ENCODE data around the gene RAB11FIP3.
"Not testable (repeated sequence)": the region's sequence is repeated elsewhere in the genome, so short reads cannot be mapped to it uniquely, and the experiment has no call there.

RAB11FIP3 gene, protein sequence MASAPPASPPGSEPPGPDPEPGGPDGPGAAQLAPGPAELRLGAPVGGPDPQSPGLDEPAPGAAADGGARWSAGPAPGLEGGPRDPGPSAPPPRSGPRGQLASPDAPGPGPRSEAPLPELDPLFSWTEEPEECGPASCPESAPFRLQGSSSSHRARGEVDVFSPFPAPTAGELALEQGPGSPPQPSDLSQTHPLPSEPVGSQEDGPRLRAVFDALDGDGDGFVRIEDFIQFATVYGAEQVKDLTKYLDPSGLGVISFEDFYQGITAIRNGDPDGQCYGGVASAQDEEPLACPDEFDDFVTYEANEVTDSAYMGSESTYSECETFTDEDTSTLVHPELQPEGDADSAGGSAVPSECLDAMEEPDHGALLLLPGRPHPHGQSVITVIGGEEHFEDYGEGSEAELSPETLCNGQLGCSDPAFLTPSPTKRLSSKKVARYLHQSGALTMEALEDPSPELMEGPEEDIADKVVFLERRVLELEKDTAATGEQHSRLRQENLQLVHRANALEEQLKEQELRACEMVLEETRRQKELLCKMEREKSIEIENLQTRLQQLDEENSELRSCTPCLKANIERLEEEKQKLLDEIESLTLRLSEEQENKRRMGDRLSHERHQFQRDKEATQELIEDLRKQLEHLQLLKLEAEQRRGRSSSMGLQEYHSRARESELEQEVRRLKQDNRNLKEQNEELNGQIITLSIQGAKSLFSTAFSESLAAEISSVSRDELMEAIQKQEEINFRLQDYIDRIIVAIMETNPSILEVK

DNA sequence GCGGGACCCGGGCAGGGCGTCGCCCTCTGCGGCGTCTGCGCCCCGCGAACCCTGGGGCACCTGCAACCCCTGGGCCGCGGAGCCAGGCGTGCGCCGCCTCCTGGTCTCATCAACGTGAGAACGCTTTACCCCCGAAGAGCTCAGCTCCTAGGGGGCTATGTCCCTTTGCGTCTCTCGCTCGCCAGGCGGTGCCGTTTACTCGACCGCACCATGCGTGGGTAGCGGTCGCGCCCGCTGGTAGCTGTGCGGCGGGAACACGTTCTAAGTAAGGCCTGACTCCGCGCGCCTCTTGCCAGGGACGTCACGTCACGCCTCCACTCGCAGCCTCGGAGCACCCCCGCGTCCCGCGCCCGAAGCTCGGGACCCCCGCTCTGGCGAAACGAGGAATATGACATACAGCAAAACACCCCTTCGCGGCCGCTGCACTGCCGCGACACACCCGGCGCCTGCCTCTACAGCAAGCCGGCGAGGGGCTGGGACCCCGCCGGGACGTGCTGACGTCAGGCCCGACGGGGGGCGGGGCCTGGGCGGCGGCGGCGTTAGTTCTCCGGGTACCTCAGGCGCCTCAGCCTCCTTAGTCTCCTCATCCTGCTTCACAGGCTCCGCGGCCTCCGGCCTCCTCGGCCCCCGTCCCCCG lies at the start of gene RAB11FIP3:
Gene RAB11FIP3, plus strand, starts transcription at position 568 of the 637 bp plus-strand sequence. CDS start 358 bp downstream, outside the sequence.
- no peak for DNase-seq (ENCODE audit: low read depth)

DNA sequence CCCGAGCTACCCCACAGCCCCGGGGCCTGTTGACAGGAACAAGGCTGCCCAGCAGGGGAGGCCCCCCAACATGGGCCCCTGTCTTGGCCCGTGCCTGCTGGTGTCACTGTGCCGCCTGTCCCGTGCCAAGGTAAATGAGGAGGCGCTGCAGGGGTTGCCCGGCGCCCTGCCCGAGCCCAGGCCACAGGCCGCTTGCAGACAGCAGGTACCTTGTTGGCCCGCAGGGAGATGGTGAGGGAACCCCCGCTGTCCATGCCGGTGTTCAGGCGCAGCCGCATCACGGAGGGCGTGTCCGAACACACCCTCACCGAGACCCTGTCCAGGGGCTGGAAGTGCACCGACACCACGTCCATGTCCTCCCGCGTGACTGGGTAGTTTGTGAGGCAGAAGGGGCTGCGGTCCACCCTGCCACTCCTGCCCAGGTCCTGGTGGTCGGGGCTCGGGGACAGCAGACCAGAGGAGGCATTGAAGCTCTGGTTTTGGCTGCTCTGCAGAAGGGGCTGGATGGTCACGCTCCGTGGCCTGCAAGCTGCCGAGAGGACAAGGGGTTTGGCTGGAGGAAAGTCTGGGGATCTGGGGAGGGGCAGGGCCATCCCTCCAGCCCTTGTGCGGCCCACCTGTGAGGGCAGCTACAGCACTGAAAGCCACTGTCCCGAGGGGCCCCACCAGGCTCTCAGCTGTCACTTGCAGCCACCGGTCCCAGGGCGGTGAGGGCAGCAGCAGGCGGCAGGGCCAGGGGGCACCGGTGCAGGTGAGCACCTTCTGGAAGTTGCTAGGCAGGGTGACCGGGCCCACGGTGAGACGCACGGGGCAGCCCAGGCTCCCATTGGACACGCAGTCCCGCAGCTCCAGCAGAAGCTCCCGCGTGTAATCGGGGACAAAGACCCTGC lies 49.3 kb upstream of the RAB11FIP3 start:
- DNase-seq (ENCODE audit: low read depth), result no peak

DNA sequence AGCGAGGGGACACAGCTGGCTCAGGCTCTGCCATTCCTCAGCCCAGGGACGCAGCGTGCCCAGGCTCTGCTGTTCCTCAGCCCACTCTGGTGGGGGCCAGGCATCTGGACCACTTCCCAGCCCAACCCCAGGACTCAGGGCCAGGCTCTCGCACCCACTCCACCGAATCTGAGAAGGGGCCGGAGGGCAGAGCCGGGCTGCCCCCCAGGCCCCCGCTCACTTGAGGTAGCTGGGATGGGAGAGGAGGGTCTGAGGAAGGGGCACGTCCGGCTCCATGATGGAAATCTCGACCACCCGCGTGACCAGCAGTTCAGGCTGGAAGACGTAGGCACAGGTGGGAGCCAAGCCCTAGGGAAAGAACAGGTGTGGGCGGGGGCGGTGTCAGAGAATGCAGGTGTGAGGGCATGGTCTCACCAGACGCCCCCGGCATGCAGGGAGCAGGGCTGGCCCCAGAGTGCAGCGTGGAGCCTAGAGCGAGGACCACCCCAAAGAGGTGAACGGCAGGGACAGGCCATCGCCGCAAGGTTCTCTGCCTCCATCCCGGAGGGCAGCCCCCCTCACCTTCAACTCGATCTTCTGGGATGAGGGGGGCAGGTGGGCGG lies 48.5 kb upstream of the RAB11FIP3 start:
- DNase-seq (ENCODE audit: low read depth), result no peak

DNA sequence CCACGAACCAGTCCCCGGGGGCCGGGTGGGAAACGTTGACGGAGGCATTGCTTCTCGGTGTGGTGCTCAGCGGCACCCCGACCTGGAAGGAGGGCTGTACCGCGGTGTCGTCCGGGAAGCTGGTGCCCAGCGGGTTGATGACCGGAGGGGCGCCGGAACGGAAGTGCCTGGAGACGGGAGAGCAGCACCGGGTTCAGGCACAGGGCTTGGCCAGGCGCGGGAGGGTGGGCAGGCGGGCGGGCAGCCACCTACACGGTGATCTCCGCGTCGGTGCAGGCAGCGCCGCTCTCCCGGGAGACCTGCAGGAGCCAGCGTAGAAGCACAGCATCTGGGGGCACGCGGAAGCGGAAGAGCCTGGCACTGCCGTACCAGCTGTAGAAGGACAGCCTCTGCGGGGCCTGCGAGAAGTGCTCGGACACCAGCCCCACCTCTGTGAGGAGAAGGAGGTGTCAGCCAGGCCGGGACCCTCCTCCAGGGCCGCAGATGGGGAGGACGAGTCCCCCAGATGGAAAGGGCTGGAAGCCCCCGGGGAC lies 48.0 kb upstream of the RAB11FIP3 start:
- DNase-seq (ENCODE audit: low read depth), result no peak

DNA sequence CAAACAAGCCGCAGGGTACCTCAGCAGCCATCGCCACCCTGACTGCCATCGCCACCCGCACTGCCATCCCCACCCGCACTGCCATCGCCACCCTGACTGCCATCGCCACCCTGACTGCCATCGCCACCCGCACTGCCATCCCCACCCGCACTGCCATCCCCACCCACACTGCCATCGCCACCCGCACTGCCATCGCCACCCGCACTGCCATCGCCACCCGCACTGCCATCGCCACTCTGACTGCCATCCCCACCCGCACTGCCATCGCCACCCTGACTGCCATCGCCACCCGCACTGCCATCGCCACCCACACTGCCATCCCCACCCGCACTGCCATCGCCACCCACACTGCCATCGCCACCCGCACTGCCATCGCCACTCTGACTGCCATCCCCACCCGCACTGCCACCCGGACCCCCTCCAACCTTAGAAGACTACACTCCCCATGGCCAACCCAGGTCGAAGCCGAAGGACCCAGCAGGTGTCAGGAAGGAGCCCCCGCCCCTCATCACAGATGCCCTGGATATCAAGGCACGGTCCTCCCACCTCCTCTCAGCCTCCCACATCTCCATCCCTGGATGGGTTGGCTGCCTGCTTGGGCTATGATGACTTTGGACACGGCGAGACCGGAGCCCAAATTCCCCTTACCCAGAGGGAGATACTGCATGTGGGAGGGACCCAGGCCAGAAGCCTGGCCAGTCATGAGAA lies 47.2 kb upstream of the RAB11FIP3 start:
- DNase-seq (ENCODE audit: low read depth), result not testable (repeated sequence)

DNA sequence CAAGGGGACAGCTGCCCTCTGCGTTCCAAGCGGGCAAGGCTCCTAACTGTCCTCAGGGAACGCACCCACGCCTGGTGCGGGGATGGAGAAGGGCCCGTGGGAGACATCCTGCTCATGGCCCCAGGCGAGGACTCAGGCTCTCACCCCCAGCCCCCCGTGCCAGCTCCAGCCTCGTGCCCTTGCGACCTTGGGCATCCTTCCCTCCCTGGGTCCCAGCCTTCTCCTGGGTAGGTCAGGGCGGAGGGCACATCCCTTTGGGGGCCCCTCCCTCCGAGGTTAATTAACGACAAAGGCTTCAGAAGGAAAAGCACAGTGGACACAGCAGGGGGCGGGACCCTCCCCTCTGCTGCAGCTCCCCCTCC lies 46.6 kb upstream of the RAB11FIP3 start:
- no peak for DNase-seq (ENCODE audit: low read depth)

DNA sequence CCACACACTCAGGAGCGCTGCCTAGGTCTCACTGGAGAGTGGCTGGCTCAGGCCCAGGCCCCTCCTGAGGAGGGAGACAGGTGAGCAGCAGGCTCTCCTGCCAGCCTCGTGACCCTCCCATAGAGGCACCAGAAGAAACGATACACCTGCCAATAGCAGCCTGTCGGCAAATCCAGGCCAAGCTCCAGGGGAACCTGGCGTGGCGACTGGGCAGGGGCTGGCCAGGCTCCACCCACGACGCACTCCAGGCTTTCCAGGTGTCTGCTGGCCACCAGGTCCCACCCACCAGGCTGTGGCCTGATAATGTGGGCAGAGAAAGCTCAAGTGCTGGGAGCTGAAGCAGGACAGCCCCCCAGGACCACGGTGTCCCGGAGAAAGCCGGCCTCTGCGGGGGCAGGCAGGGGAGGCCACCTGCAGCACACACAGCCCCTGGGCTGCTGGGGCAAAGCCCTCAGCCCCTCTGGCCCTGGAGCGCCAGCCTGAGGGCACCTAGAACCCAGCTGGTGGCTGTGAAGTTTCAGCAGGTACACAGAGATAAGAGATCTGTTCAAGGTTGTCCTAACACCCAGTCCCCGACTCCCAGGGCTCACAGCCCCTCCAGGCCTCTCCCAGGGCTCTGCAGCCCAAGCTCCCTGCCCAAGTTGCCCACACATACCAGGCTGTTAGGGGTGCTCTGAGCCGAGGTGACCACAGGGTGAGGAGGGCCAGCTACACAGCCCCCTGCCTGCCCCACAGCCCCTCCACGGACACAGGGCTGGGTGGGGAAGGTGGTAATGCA lies 46.1 kb upstream of the RAB11FIP3 start:
- no peak for DNase-seq (ENCODE audit: low read depth)

DNA sequence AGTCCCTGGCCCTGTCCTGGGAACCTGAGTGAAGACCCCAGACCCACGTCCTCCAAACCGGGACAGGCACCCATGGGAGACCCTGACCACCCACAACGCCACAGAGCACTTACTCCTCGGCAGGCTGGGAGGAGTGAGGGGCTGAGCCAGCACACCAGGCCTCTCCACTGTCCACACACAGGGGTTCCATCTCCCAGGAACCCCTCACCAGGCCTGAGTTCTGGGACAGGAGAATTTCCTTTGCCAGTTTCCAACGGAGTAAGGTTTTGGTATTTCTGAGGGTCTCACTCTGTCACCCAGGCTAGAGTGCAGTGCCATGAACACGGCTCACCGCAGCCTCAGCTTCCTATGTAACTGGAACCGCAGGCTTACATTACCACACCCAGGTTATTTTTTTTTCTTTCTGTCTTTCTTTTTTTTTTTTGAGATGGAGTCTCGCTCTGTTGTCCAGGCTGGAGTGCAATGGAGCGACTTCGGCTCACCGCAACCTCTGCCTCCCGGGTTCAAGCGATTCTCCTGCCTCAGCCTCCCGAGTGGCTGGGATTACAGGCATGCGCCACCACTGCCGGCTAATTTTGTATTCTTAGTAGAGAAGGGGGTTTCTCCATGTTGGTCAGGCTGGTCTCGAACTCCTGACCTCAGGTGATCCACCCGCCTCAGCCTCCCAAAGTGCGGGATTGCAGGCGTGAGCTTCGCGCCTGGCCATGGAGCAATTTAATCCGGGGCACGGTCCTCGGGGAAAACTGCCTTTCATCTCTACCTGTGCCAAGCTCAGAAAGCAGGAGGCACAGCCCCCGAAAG lies 45.3 kb upstream of the RAB11FIP3 start:
- no peak for DNase-seq (ENCODE audit: low read depth)

DNA sequence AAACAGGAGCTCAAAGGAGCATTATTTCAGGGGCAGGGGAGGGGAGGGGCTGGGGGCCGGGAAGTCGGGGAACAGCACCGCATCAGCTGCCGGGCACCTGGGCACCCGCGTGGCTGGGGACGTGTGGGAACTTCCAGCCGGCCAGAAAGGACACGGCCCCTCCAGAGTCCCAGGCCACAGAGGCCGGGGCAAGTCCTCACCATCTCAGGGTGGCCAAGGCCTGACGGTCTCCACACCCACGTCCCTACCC lies 44.8 kb upstream of the RAB11FIP3 start:
- no peak for DNase-seq (ENCODE audit: low read depth)

DNA sequence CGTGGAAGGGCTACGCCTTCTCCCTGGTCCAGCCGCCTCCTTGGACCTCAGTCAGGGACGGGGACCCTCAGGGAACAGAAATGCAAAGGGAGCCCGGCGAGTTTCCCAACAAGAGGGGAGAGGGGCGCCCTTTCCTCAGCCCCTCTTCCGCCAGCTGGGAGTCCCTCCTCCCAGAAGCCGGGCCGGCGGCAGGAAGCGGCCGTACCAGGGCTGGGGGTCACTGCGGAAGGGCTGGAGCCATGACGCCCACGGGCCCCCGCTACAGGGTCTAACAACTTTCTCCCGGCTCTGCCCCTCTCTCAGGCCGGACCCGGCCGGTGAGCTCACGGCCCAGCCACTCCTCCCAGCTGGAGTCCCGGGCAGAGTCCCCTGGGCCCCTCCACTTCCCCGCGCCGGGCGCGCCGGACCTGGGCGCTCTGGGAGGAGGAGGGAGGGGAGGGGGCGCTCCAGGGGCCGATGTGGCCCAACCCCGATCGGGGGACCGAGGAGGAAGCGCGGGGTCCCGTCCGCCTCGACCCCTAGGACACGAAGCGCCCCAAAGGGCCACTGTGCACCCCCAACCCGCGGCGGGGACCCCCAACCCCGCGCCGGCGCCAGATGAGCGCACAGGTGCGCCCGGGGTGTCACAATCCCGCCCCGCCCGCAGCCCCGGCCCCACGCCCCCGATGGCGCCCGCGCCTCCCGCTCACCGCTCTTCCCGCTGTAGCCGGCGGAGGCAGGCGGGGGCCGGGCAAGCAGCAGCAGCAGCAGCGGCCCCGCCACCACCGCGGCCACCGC lies 44.2 kb upstream of the RAB11FIP3 start:
- no peak for DNase-seq (ENCODE audit: low read depth)

DNA sequence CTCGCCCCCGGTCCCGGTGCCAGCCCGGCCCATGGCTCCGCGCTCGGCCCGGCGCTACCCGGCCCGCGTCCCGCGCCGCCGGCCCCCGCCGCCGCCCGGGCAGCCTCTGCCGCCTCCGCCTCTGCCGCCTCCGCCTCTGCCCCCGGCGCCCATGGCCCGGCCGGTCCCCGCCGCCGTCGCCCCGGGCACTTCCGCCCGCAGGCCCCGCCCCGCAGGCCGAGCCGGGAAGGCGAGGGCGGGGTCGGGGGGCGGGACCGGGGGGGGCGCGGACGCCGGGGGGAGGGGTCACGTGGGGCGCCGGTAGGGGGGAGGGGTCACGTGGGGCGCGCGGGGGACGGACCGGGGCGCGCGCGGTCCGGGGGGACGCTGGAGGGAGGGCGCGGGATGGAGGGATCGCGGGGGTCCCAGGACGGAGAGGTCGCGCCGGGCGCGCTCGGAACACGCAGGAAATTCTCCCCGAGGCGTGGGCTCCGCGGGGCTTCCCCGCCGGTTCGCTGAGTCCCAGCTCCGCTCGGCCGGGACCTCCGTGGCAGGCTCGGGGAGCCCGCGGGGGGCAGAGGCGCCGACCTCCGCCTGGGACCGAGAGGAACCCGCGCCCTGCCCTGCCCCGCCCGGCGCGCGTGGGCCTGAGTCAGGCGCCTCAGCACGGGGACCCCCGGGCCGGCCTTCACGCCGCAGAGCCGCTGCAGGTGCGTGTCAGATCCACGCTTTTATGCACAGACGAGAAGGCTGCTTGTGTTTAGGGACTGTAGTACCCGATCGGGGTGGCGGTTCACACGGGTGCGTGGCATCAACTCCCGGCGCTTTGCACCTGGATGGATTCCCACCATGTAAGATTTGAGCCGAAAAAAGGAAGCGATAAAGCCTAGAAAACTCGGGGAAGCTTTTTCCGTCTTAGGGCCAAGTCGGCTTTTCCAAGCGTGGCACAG lies 43.4 kb upstream of the RAB11FIP3 start, which contains the start of gene PGAP6:
Gene PGAP6, minus strand, starts transcription at position 190 of the 929 bp plus-strand sequence. Its CDS starts 157 bp downstream, at position 33.
- no peak for DNase-seq (ENCODE audit: low read depth)

DNA sequence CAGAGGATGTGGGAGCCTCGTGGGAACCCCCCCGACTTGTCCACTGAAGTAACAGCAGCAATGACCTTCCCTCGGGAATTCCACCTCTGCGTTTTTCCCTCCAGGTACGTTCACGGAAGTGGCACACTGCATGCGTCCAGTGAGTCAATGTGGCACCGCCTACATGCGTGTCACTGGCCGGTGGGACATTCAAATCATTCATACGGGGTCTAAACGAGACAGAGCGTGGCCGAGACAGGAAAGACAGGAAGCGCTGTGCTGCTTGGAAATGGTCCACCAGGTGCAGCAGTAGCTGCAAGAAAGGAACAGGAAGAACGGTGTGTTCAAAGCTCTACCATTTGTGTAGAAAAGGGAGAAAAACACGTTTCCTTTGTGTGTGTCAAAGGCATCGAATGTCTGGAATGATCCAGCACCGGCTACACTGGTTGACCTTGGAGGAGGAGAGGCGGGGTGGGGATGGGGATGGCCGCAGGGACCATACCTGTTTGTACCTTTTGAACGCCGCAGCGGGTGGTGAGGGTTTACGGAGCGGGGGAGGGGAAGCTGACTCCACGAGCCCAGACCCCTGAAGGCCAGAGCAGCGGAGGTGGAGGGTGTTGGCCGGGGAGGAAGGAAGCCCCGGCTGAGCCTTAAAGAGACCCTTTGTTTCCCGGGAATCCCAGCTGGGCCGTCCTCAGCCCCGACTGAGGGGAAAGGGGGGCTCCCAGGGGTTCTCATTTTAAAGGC lies 42.0 kb upstream of the RAB11FIP3 start:
- DNase-seq (ENCODE audit: low read depth), result no peak

DNA sequence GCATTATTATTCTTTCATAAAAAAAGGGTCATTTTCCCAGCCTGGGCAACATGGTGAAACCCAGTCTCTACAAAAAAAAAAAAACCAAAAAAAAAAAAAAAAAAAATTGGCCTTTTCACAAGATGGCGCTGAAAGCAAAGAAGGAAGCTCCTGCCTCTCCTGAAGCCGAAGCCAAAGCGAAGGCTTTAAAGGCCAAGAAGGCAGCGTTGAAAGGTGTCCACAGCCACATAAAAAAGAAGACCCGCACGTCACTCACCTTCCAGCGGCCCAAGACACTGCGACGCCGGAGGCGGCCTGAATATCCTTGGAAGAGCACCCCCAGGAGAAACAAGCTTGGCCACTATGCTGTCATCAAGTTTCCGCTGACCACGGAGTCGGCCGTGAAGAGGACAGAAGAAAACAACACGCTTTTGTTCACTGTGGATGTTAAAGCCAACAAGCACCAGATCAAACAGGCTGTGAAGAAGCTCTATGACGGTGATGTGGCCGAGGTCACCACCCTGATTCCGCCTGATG lies 38.8 kb upstream of the RAB11FIP3 start:
- no peak for DNase-seq (ENCODE audit: low read depth)

DNA sequence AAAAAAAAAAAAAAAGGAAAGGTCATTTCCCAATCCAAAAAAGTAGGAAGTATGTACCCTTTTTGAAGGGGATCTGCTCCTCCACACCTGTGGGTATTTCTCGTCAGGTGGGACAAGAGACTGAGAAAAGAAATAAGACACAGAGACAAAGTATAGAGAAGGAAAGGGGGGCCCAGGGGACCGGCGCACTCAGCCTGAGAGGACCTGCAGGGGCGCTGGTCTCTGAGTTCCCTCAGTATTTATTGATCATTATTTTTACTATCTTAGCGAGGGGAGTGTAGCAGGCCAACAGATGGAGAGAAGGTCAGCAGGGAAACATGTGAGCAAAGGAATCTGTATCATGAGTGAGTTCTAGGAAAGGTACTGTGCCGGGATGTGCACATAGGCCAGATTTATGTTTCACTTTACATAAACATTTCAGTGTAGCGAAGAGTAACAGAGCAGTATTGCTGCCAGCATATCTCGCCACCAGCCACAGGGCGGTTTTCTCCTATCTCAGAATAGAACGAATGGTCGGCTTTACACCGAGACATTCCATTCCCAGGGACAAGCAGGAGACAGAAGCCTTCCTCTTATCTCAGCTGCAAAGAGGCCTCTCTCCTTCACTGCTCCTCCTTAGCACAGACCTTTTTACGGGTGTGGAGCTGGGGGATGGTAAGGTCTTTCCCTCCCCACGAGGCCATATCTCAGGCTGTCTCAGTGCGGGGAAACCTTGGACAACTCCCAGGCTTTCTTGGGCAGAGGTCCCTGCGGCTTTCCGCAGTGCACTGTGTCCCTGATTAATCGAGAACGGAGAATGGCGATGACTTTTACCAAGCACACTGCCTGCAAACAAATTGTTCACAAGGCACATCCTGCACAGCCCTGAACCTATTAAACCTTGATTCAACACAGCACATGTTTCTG lies 37.4 kb upstream of the RAB11FIP3 start:
- not testable (repeated sequence) for DNase-seq (ENCODE audit: low read depth)

DNA sequence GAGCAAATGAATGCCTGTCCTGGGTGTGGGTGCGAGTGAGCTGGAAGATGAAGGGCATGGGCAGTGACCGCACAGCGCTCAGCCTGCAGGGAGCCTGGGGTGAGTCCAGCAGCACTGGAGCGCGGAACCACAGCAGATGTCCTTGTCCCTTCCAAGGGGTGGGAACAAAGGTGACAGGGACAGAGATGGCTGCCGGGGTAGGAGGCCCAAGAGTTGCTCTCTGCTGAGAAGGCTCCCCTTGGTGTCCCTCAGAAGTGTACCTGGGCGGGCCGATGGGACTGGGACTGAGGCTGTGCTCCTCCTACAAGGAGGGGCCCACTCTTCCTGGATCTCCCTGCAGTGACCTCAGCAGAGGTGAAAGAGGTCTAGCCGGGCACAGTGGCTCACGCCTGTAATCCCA lies 36.1 kb upstream of the RAB11FIP3 start:
- DNase-seq (ENCODE audit: low read depth), result no peak

Measured in HS-5 (cell line).